ENCODE data around the gene UFC1.

The UFC1 gene

GRCh38 chr1:161171191-161171590, 17.4 kb downstream of the UFC1 start:
- no peak for DNase-seq (ENCODE audit: low spot score)

DNA sequence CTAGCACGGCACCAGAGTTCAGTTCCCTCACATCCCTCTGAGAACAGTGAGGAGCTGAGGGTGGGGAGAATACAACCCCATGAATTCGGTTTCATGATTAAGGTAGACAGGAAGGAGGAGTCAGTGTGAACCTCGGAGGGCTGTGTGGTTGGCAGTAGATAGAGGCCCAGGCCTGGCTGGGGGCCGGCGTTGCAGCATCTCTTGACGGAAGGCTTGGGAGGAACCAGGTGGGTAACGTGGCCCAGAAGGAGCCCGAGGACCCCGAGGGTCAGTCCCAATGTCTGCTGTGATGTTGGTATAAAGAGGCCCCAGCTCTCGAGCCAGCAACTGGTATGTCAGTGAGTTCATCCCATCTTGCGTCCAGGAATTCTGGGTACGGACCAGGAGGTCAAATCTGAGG, 17.9 kb downstream of the UFC1 start:
- DNase-seq (ENCODE audit: low spot score): no peak

- DNase-seq (ENCODE audit: low spot score): no peak
Observed at GRCh38 chr1:161172349-161172748, 18.6 kb downstream of the UFC1 start.

DNA sequence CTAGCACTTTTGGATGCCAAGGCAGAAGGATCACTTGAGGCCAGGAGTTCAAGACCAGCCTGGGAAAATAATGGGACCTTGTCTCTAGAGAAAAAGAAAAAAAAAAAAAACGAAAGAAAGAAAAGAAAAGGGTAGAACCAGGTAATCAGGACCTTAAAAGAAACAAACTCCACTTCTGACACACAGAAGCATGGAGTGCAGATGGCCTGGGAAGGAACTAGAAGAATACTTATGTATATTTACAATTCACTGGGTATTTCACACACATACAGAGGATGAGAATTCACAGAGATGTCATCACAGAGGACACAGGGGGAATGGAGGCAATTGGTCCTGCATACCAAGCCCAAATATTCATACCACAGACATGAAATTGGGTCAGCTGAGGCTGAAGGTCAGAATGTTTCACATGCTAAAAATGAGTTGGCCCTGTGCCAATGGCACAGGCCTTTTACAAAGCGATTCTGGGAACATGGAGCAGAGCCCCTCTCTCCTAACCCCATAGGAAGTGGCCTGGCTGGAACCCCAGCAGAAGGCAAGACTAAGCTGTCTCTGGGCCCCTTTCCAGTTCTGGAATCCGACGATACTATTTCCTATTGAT, 19.1 kb downstream of the UFC1 start:
- DNase-seq (ENCODE audit: low spot score): no peak

DNA sequence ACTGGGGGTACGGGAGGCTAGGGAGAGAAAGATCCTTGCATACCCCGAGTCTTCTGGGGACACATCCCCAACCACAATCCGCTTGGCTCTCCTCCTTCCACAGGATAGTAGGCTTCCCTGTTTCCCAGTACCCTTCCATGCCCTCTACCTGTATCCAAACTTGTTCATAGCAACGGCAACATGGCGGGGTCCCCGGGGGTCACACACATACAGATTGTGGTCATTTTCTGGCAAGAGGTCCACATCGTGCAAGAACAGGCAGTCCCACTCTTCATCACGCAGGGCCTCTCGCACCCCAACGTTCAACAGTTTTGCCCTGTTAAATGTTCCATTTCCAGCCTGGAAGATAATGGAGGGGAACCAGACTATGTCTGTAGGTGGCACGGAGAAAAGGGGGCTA, 19.9 kb downstream of the UFC1 start:
- DNase-seq (ENCODE audit: low spot score): no peak

- DNase-seq (ENCODE audit: low spot score): no peak
Observed at GRCh38 chr1:161174911-161175310, 21.1 kb downstream of the UFC1 start.

- no peak for DNase-seq (ENCODE audit: low spot score)
Observed at GRCh38 chr1:161175771-161176453, 22.1 kb downstream of the UFC1 start.

DNA sequence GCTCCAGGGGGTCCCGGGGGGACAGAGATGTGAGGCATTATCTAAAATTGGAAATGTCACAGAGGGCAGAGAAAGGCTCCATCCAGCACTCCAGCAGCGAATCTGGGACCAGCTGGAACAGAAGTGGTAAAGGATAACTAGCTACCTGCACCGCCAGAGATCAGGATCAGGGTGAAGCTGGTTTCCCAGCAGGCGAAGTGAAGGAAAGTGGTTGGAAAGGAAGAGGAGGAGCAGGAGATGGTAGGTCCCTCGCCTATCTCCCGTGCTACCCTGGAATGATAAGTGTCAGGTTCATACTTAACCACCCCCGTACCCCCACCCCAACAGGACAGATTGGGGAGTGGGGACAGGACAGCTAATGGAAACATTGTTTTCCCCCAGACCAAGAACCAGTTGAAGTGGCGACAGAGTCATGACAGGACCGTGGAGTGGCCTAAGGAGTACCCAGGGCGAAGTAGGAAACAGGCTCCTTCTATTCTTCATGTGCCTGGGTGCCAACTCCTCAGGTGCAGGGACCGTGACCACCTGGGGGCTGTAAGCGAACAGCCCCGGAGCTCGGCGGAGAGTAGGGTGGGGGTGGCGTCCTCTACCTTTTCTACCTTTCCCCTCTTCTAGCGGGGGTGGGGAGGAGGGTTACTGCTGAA, 22.8 kb downstream of the UFC1 start:
- DNase-seq (ENCODE audit: low spot score): no peak

DNA sequence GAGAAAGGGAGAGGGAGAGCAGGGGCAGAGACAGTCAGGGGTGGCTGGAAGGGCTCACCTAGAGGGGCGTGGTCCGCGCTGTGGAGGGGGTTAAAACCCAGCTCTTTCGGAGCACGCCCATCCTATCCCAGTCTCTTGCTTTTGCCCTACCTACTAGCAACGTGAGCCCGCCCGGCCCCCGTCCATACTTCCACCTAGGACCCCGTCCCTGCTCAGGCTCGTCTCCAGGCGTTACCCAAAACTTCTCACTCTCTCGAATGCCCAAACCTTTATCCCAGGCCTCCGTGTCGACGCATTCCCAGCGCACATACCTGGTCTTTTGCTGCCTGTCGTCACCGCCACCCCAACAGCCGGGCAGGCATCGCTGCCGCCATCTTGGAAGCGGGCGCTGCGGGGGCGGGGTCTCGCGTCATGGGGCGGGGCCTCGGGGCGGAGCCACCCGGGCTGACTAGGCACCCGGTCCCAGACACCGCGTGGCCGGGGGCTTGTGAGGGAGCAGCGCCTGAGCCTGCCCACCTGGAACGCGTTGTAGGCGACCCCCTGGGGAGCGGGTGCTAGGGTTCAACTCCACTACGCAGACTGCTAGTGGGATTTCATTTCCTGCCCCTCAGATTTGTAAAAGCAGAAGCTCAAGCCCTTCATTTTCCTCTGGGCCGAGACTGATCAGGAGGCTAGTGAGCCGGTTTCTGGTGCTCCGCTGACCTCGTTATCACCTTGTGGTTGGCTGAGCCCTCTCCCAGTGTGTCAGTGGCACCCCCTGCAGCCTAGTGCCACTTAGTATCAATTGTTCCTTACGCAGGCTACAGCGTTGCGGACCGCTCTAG, 23.5 kb downstream of the UFC1 start, which contains the start of gene B4GALT3:
B4GALT3 (minus strand) TSS at position 396 of the 824 bp plus-strand sequence. CDS start 1,447 bp downstream, outside the sequence.
- DNase-seq (ENCODE audit: low spot score): peak; percentile 100

GRCh38 chr1:161177936-161178244, 24.1 kb downstream of the UFC1 start:
- DNase-seq (ENCODE audit: low spot score): no peak

DNA sequence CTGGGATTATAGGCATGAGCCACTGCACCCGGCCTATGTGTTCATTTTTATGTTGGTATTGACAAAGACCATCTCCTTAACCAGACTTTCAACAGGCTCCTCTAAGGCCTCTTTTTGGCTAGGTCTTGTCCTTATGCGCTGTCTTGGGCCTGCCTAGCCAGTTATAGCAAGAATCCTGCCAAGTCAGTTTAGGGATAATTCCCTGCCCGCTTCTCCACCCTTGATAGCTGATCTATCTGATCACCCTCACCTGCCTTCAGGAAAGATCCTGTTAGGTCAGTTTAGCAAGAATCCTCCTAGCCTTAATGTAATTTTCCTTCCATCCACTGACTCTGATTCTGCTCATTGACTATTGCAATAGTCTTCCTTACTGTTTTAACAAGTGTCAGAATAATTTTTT, 25.9 kb downstream of the UFC1 start:
- DNase-seq (ENCODE audit: low spot score): no peak

GRCh38 chr1:161180639-161181038, 26.9 kb downstream of the UFC1 start:
- DNase-seq (ENCODE audit: low spot score): no peak

DNA sequence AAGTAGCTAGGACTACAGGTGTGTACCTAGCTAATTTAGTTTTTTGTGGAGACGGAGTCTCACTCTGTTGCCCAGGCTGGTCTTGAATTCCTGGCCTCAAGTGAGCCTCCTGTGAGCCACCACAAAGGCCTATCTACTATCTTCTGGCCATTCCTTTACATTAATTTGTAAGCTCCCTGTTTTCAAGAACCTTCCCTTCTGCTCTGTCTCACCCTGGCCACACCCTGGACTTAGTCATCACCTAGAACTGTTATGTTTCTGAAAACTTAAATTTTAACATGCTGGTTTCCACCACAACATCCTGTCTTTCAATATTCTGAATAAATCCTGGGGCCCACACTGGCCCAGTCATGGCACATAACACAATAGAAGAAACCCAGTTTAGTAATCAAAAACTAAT, 28.4 kb downstream of the UFC1 start:
- no peak for DNase-seq (ENCODE audit: low spot score)

DNA sequence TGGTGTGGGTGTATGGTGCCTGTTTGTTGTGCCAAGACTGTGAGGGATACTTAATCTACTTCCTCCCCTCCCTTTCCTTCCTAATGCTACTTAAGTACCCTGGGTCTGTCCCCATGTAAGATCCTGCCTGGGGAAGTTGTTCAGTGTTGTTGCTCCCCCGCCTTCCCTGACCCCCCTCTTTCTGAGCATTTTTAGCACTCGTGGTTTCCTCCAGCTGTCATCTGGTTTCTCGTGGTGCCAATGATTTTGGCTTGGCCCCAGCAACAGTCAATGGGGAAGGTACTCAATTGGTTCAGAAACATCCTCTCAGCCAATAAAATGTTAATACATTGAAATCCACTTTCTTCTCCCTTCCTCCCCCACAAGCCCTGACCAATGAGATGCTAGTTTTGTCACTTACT, 31.5 kb downstream of the UFC1 start:
- DNase-seq (ENCODE audit: low spot score): peak; percentile 88

GRCh38 chr1:161185732-161186311, 32.0 kb downstream of the UFC1 start:
- DNase-seq (ENCODE audit: low spot score): no peak

- no peak for DNase-seq (ENCODE audit: low spot score)
Observed at GRCh38 chr1:161187311-161187710, 33.5 kb downstream of the UFC1 start.

GRCh38 chr1:161188381-161188780, 34.6 kb downstream of the UFC1 start:
- DNase-seq (ENCODE audit: low spot score): no peak

- DNase-seq (ENCODE audit: low spot score): no peak
Observed at GRCh38 chr1:161189036-161189435, 35.3 kb downstream of the UFC1 start.

DNA sequence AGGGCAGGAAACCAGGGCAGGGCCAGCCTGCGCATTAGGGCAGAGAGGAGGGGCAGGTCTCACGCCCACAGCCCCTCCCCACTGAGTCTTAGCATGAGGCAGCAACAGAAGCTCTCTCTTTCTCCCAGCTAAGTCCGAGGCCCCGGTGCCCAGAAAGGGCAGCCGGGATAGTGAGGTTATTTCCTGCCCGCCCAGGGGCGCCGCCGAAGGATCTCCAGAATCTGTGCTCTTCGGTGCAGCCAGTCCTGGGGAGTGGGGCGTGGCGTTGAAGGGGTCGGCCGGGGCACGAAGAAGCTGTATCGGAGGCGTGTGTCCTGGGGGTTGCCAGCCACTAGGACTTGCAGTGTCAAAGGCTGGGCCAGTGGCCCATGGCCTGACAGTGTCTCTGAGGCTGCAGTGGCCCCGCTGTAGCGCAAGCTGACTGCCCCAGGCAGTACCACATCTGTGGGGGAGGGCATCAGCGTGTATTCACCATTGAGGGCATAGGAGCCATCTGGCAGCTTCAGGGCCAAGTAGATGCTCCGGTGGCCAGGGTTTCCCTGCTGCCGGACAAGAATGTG, 37.3 kb downstream of the UFC1 start:
- no peak for DNase-seq (ENCODE audit: low spot score)

GRCh38 chr1:161191971-161192370, 38.2 kb downstream of the UFC1 start:
- no peak for DNase-seq (ENCODE audit: low spot score)

DNA sequence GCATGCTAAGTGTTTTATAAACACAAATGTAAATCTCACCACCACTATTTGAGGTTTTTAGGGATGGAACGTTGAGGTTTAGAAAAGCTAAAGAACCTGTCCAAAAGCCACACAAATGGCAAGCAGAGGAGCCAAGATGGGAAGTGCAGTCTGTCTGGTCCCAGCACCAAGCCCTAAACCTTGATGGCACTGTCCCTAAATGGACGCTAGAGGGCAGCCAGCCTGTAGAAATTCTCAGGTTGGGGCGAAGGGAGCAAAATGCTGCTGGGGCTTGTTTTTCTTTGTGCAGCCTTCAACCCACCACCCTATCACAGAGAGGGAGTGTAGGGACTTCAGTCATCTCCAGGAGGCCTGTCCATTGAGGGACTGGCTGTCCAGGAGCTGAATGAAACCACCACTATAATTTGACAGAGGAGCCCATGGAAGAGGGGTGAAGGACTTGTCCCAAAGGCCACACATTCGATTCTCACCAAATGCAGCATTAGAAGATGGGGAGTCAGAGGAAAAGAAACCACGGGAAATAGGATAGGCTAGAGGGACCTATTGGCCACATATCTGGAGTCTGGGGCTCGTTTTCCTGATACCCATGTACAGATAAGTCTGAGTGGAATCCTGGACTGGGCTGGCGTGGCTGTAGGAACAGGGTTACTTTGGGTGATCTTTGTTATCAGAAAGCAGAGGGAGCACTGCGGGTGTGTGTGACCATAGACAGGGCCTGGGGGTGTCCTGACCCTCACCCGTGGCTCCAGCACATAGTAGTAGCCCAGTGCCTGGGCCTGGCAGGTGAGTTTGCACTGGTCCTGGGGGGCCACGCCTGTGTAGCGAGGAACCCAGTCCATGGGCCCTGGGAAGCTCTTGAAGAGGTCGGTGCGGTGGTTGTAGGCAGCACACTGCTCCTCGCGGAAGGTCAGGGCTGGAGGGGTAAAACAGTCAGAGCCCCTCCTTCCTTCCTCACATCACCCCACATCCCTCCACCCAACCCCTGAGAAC, 39.0 kb downstream of the UFC1 start:
- DNase-seq (ENCODE audit: low spot score): peak; percentile 89
